IMR-90 (cell line): ENCODE data around the gene CPSF4L. TPM values are rescaled to one million over a fixed set of nuclear protein-coding genes. Genes with fewer than 3 reads are reported as not detected.

Experiments
- ATAC-seq: fragments of 200-7000 bp; cut with Tn5 transposase; 2 replicates; pipeline ENCODE4 v1.9.1; 2020; ENCODE audit warnings: low read depth, mild to moderate bottlenecking, moderate library complexity
- BruUV-seq: library from RNA; stranded (reverse); fragments of 400-500 nt; replicated peaks from 2 replicates; lab custom pipeline; 2021; lab: Mats Ljungman, UMichigan
- CTCF ChIA-PET: fragments of 300-600 bp; formaldehyde crosslinking; extraction: SDS; loops from one replicate; lab custom pipeline; 2021; ENCODE audit warnings: antibody characterized with exemption; lab: Yijun Ruan, JAX
- POLR2A ChIA-PET: fragments of 300-600 bp; sonication (Branson Sonifier 250); formaldehyde crosslinking; loops from one replicate; lab custom pipeline; 2022; ENCODE audit warnings: antibody characterized with exemption; ENCODE audit not compliant: unreplicated experiment; lab: Charles Lee
- DNase-seq: peaks from one replicate; pipeline ENCODE4 v3.0.0; 2013
- H2AFZ ChIP-seq: replicated peaks from 2 replicates; pipeline ENCODE3; 2013; ENCODE audit warnings: low read length, mild to moderate bottlenecking; ENCODE audit not compliant: poor library complexity
- H2AK5ac ChIP-seq: 2 replicates; pipeline ENCODE4 v1.6.1; 2013; ENCODE audit warnings: low read depth, low read length, inconsistent platforms
- H2AK9ac ChIP-seq: replicated peaks from 2 replicates; pipeline ENCODE3; 2013; ENCODE audit warnings: mild to moderate bottlenecking, low read depth, low read length, moderate library complexity; ENCODE audit not compliant: poor library complexity
- H2BK120ac ChIP-seq: 2 replicates; pipeline ENCODE4 v1.6.1; 2013; ENCODE audit warnings: low read depth, low read length, inconsistent platforms
- H2BK15ac ChIP-seq: 3 replicates; pipeline ENCODE4 v1.6.1; 2013; ENCODE audit warnings: low read depth, low read length, inconsistent platforms
- H2BK20ac ChIP-seq: 2 replicates; pipeline ENCODE4 v1.6.1; 2013; ENCODE audit warnings: low read depth, mild to moderate bottlenecking, inconsistent platforms, low read length, moderate library complexity
- H2BK5ac ChIP-seq: 2 replicates; pipeline ENCODE4 v1.6.1; 2013; ENCODE audit warnings: mild to moderate bottlenecking, low read depth, low read length, inconsistent platforms; ENCODE audit not compliant: poor library complexity, severe bottlenecking
- H3K14ac ChIP-seq: replicated peaks from 2 replicates; pipeline ENCODE4 v1.6.1; 2013; ENCODE audit warnings: low read depth, low read length, inconsistent platforms
- H3K18ac ChIP-seq: 2 replicates; pipeline ENCODE4 v1.6.1; 2013; ENCODE audit warnings: low read depth, low read length, control low read depth
- H3K23ac ChIP-seq: 2 replicates; pipeline ENCODE4 v1.6.1; 2013; ENCODE audit warnings: low read depth, low read length, inconsistent platforms
- H3K27ac ChIP-seq: 2 replicates; pipeline ENCODE4 v1.5.1; 2013; ENCODE audit warnings: mild to moderate bottlenecking, control low read depth, low read length; ENCODE audit not compliant: insufficient read depth
- H3K27me3 ChIP-seq: 2 replicates; pipeline ENCODE4 v1.6.1; 2013; ENCODE audit warnings: low read length; ENCODE audit not compliant: control insufficient read depth, insufficient read depth
- H3K36me3 ChIP-seq: 2 replicates; pipeline ENCODE4 v1.6.1; 2013; ENCODE audit warnings: low read length, mixed read lengths; ENCODE audit not compliant: control insufficient read depth, insufficient read depth
- H3K4ac ChIP-seq: 2 replicates; pipeline ENCODE4 v1.6.1; 2013; ENCODE audit warnings: low read depth, low read length, inconsistent platforms
- H3K4me1 ChIP-seq: 2 replicates; pipeline ENCODE4 v1.6.1; 2013; ENCODE audit warnings: low read length, mixed read lengths; ENCODE audit not compliant: control insufficient read depth, insufficient read depth
- H3K4me2 ChIP-seq: 2 replicates; pipeline ENCODE4 v1.6.1; 2013; ENCODE audit warnings: low read depth, mild to moderate bottlenecking, control low read depth, low read length, moderate library complexity
- H3K4me3 ChIP-seq: 2 replicates; pipeline ENCODE4 v1.5.1; 2013; ENCODE audit warnings: low read depth, mild to moderate bottlenecking, control low read depth, low read length, moderate library complexity; ENCODE audit not compliant: insufficient read depth
- H3K56ac ChIP-seq: 2 replicates; pipeline ENCODE4 v1.6.1; 2013; ENCODE audit warnings: low read length, inconsistent platforms; ENCODE audit not compliant: insufficient read depth; ENCODE audit errors: extremely low read depth
- H3K79me1 ChIP-seq, 2 experiments: 2 replicates each; pipeline ENCODE4 v1.6.1; 2013; ENCODE audit warnings: low read length in 2 of 2, inconsistent platforms in 1 of 2, low read depth in 1 of 2
- H3K9ac ChIP-seq: 2 replicates; pipeline ENCODE4 v1.6.1; 2013; ENCODE audit warnings: low read depth, low read length, control low read depth
- H3K9me1 ChIP-seq: 2 replicates; pipeline ENCODE4 v1.6.1; 2013; ENCODE audit warnings: low read length, inconsistent platforms; ENCODE audit not compliant: insufficient read depth
- H3K9me3 ChIP-seq: 2 replicates; pipeline ENCODE4 v1.6.1; 2013; ENCODE audit warnings: low read length; ENCODE audit not compliant: control insufficient read depth, insufficient read depth
- H4K20me1 ChIP-seq: 2 replicates; pipeline ENCODE4 v1.6.1; 2013; ENCODE audit warnings: low read length, inconsistent platforms; ENCODE audit not compliant: insufficient read depth
- H4K5ac ChIP-seq: 2 replicates; pipeline ENCODE4 v1.6.1; 2013; ENCODE audit warnings: mild to moderate bottlenecking, low read depth, low read length, control low read depth
- H4K8ac ChIP-seq, 2 experiments: 2 replicates each; pipeline ENCODE4 v1.6.1; 2013; ENCODE audit warnings: low read depth in 2 of 2, low read length in 2 of 2, control low read depth in 1 of 2, inconsistent platforms in 1 of 2
- H4K91ac ChIP-seq: 2 replicates; pipeline ENCODE4 v1.6.1; 2013; ENCODE audit warnings: low read depth, low read length, inconsistent platforms; ENCODE audit not compliant: insufficient read depth
- BHLHE40 ChIP-seq: fragments of 150-350 bp; IDR thresholded peaks from 2 replicates; pipeline ENCODE4 v1.6.1; 2016; ENCODE audit warnings: mild to moderate bottlenecking, low read depth, low read length
- CEBPB ChIP-seq: IDR thresholded peaks from 2 replicates; pipeline ENCODE4 v1.6.1; 2012; ENCODE audit warnings: low read depth, low read length, improper control_type of control experiment
- CHD1 ChIP-seq: IDR thresholded peaks from 2 replicates; pipeline ENCODE4 v1.6.1; 2012; ENCODE audit warnings: low read depth, low read length, improper control_type of control experiment
- MAFK ChIP-seq: IDR thresholded peaks from 2 replicates; pipeline ENCODE4 v1.6.1; 2012; ENCODE audit warnings: low read depth, low read length, improper control_type of control experiment
- MXI1 ChIP-seq: IDR thresholded peaks from 2 replicates; pipeline ENCODE4 v1.6.1; 2012; ENCODE audit warnings: low read depth, mild to moderate bottlenecking, low read length, moderate library complexity, borderline replicate concordance
- NFE2L2 ChIP-seq: fragments of 150-350 bp; IDR thresholded peaks from 2 replicates; pipeline ENCODE4 v1.6.1; 2016; ENCODE audit warnings: low read depth, mild to moderate bottlenecking, low read length
- RFX5 ChIP-seq: IDR thresholded peaks from 2 replicates; pipeline ENCODE4 v1.8.0; 2012; ENCODE audit warnings: low read depth, mild to moderate bottlenecking, low read length, moderate library complexity
- WGBS, 2 experiments: methylation state at CpG; one replicate each; pipeline versions ENCODE4 v1.1.5 to v1.1.7; 2013; ENCODE audit warnings: missing lambda C conversion rate in 2 of 2; ENCODE audit not compliant: insufficient read length in 1 of 2; ENCODE audit errors: extremely low coverage in 2 of 2; 5-methylcytosine and 5-hydroxymethylcytosine counted together
- dilution Hi-C: fragments of 300-500 bp; cut with HindIII; formaldehyde crosslinking; loops from one replicate; pipeline ENCODE4 v1.14.3; 2018; ENCODE audit warnings: low sequenced_read_pairs; ENCODE audit not compliant: unreplicated experiment
- in situ Hi-C: fragments of 300-500 bp; cut with MboI; formaldehyde crosslinking; loops from 3 replicates; pipeline ENCODE4 v1.14.3; 2019; ENCODE audit warnings: low sequenced_read_pairs, inconsistent platforms, mixed read lengths
- intact Hi-C: fragments of 100-400 bp; cut with micrococcal nuclease; formaldehyde crosslinking; loops from 2 replicates; pipeline ENCODE4 v1.10.0; 2022
- polyA plus RNA-seq, 3 experiments: library from polyadenylated mRNA; depleted of rRNA; stranded (reverse); fragments of >200 nt; gene quantifications; 2 replicates each; pipeline ENCODE4 v1.2.3, GENCODE V29; 2012; ENCODE audit warnings: low replicate concordance in 1 of 3
- total RNA-seq: library from RNA; depleted of rRNA; stranded (reverse); fragments of >200 nt; gene quantifications from 2 replicates; pipeline ENCODE4 v1.2.3, GENCODE V29; 2012; rRNA removed

The CPSF4L gene
- total and polyA plus RNA-seq, 2 of the 4 experiments (the other 2 are of a cell fraction), result not detected

DNA sequence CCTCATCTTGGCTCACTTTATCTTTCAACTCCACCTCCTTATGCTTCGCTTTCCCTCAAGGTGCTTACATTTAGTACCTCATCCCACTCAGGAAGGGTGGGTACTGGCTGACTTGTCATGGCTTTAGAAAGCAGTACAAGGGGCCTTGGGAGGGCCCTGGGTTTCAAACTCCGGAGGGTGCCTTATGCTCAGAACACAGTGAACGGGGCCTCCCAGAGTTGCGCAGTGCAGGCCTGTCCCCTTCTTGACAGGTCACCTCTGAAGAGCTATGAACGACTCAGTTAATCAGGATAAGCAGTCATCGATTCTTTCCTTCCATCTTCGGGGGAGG lies 62.8 kb downstream of the CPSF4L start:
- H2BK5ac ChIP-seq, result no peak overlapping the region
- H3K9me1 ChIP-seq, result peaks cover 22% of the 10 kb centered on the region
- H4K91ac ChIP-seq, result no peak overlapping the region
- no peak overlapping the region for H2AK5ac ChIP-seq
- peaks cover 74% of the 10 kb centered on the region for H3K36me3 ChIP-seq
- no peak overlapping the region for H3K4ac ChIP-seq
- CTCF ChIA-PET, result no interaction called here
- no peak overlapping the region for H3K56ac ChIP-seq
- no peak overlapping the region for H2BK15ac ChIP-seq
- peaks cover 59 to 86% of the 10 kb centered on the region in 2 experiments for H3K79me1 ChIP-seq
- H2AK9ac ChIP-seq, result no peak overlapping the region
- no peak overlapping the region for H4K5ac ChIP-seq
- no peaks in the 10 kb centered on the region for H3K27me3 ChIP-seq
- H3K4me3 ChIP-seq, result no peak overlapping the region
- no peak overlapping the region for H3K14ac ChIP-seq
- H3K27ac ChIP-seq, result no peak overlapping the region
- H3K23ac ChIP-seq, result no peak overlapping the region
- H3K18ac ChIP-seq, result no peak overlapping the region
- peaks cover 20% of the 10 kb centered on the region for H4K20me1 ChIP-seq
- in situ Hi-C loops, result no loop called here
- no peak overlapping the region for H2BK120ac ChIP-seq
- no peak overlapping the region for H3K9ac ChIP-seq
- BruUV-seq, result no TSS peak
- DNase-seq, result no peak
- no peaks in the 10 kb centered on the region for H3K9me3 ChIP-seq
- POLR2A ChIA-PET, result no interaction called here
- no peak for TF ChIP-seq MAFK
- no peak for TF ChIP-seq RFX5
- TF ChIP-seq CEBPB, result no peak
- no peak for TF ChIP-seq BHLHE40
- no peak for TF ChIP-seq CHD1
- no peak for TF ChIP-seq MXI1
- TF ChIP-seq NFE2L2, result no peak
- H3K4me1 ChIP-seq, result peaks cover 10% of the 10 kb centered on the region
- dilution Hi-C loops, result no loop called here
- no peak overlapping the region for H4K8ac ChIP-seq
- no peak overlapping the region for H3K4me2 ChIP-seq
- no CpG with 5 or more reads among the region's 7 CpGs for WGBS, 2 experiments
- H2AFZ ChIP-seq, result no peak overlapping the region
- intact Hi-C loops, result no loop called here
- ATAC-seq, result no peak
- H2BK20ac ChIP-seq, result no peak overlapping the region

Other genes starting within 250 kb of the CPSF4L start
- 12.5 and 14.3 TPM in 2 replicates for gene SLC39A11, start 169.2 kb downstream of the CPSF4L start, total RNA-seq
- 8.6 and 8.8 TPM in 2 replicates for gene SLC39A11, start 169.2 kb downstream of the CPSF4L start, polyA plus RNA-seq (2012; rRNA removed)
- gene SSTR2, start 96.9 kb downstream of the CPSF4L start, total RNA-seq, result not detected in 2 replicates
- gene SSTR2, start 96.9 kb downstream of the CPSF4L start, polyA plus RNA-seq (2012; rRNA removed), result under 0.01 TPM in 1 of 2 replicates, not detected in the other
- 14.4 and 18.3 TPM in 2 replicates for gene COG1, start 68.8 kb downstream of the CPSF4L start, total RNA-seq
- gene COG1, start 68.8 kb downstream of the CPSF4L start, polyA plus RNA-seq (2012; rRNA removed), result 35.1 and 40.2 TPM in 2 replicates
- 14.3 and 16.1 TPM in 2 replicates for gene CDC42EP4, start 50.1 kb upstream of the CPSF4L start, total RNA-seq
- 25.6 and 25.8 TPM in 2 replicates for gene CDC42EP4, start 50.1 kb upstream of the CPSF4L start, polyA plus RNA-seq (2012; rRNA removed)